ENCODE measurements around the gene ZNF804B.
"Not testable (repeated sequence)": the region's sequence is repeated elsewhere in the genome, so short reads cannot be mapped to it uniquely, and the experiment has no call there.

The ZNF804B gene

DNA sequence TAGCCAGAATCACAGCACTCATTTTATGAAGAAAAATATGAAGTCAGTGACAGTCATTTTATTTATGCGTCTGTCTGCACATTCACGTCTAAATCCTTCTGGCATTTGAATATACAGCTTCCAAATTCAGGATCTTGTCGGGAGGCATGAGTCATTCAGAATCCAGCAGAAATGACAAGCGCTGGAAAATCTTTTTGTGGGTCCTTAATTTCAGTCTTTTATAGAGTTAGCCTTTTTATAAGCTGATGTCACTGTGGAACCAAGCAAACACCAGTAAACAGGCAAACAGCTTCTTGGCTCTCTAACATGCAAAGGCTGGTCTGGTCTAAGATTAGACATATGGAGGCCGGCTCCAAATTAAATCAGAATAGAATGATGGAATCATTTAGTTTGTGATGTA lies 424.2 kb downstream of the ZNF804B start:
- DNase-seq: peak in 4 of 42 donors; percentile 10 to 39 (median 21)
- intact Hi-C loops (cut with DNase I): no loop called here

DNA sequence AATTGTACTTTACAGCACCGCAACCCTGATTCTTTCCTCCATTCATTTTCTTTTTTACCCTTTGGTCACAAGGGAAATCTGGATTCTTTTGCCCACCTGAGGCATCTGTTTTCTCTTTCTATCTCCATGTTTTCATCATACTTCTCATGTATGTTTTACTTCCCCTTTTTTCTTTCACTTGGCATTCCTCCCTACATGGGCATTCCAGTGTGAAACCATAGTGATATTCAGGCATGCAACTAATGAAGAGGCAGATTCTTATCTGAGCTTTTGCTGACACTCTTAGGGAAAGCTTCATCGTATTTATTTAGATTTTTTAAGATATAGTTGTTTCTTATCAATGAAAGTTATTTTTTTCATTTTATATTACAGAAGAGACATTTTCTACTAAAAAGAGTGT lies 441.3 kb downstream of the ZNF804B start:
- intact Hi-C loops (cut with DNase I): no loop called here
- DNase-seq: no peak

DNA sequence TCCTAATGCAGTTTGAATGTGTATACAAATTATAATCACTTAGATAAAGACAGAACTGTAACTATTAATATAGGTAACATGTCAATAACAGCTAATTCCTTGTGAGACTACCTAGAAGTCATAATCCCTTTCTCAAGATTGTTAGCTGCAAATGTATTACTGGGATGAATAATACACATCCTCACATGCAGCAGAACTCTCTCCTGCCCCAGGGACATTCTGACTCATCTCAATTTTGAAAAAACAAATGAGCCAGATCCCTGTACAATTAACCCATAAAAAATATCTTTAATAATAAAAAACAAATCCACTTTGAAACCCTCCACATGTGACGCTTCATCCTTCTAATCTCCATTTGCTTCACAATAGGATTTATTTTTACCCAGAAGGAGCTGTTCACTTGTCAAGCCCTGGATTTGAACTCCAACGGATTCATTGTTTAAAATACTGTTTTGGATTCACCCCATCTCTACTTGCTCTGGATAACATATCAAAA lies 464.4 kb downstream of the ZNF804B start:
- intact Hi-C loops (cut with DNase I): no loop called here
- no peak for DNase-seq

DNA sequence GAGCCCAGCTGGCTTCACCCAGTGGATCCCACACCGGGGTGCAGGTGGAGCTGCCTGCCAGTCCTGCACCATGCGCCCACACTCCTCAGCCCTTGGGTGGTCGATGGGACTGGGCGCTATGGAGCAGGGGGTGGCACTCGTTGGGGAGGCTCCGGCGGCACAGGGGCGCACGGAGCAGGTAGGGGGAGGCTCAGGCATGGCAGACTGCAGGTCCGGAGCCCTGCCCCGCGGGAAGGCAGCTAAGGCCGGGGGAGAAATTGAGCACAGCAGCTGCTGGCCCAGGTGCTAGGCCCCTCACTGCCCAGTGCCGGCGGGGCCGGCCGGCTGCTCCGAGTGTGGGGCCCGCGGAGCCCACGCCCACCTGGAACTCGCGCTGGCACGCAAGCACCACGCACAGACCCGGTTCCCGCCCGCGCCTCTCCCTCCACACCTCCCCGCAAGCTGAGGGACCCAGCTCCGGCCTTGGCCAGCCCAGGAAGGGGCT lies 469.2 kb downstream of the ZNF804B start:
- intact Hi-C loops (cut with DNase I); DNase-seq: not testable (repeated sequence)

DNA sequence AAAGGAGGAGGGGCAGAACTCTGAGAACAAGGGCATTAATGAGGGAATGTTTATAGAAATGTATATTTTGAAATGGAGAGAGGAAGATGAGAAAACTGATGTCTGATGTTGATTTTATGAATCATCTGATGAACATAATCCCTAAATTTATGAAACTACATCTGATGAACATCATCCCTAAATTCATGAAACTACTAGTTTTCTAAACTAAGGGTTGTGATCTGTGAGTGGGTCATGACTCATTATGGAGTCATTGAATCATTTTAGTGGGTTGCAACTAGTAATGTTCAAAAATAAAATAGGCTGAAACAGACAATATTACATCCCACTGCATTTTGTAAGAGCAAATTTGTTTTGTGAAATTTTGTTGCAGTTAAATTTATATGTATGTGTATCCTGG lies 478.7 kb downstream of the ZNF804B start:
- no peak for DNase-seq
- intact Hi-C loops (cut with DNase I): no loop called here

DNA sequence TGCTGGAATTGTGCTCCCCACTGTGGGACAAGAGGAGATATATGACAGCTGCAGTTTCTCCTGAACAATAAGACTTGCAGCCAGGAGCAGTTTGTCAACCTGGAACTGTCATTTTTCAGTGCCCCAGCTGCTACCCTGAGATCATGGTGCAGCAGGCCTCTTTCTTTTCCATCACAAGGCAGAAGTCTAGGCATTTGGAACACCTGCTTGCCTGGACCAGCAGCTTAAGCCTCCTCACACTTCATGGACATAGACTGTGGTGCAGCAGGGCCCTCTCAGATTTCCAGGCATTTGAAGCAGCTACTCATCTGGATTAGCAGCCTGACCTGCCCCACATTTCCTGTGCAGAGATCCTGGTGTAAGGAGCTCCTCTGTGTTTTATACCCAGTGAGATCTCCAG lies 486.7 kb downstream of the ZNF804B start:
- no peak for DNase-seq
- intact Hi-C loops (cut with DNase I): no loop called here

DNA sequence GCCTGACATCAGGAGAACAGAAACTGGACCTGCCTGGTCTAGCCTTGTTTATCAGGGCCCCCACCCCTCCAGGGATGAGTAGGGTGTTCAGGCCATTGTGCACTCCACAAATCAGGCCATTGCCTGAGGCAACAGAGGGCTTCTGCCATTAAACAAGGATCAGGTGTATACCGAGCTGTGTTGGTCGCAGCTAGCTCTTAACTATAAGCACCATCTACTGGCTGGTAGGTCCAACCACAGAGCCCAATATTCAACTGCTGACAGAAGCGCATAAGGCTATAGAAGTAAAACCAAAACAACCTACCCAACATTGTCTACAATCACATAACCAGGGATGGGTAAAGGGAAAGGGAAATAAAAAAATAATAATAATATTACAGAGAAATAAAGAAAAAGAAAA lies 487.7 kb downstream of the ZNF804B start:
- DNase-seq: no peak
- intact Hi-C loops (cut with DNase I): no loop called here

DNA sequence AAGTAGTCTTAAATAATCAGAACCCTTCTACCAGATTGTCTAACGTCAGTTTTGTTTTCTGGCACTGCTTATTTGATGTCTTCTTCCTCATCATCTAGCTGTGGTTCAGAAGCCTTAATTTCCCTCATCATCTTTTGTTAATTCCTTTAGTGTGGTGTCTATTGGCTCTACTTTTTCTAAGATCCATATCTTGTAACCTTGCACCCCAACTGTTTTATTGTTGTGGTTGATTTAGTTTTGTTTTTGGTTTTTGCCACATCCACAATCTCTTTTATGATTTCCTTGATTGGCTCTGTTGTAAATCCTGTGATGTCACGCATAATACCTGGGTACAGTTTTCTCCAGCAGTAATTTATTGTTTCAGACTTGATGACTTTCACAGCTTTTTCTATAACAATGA lies 499.6 kb downstream of the ZNF804B start:
- no peak for DNase-seq
- intact Hi-C loops (cut with DNase I): no loop called here

DNA sequence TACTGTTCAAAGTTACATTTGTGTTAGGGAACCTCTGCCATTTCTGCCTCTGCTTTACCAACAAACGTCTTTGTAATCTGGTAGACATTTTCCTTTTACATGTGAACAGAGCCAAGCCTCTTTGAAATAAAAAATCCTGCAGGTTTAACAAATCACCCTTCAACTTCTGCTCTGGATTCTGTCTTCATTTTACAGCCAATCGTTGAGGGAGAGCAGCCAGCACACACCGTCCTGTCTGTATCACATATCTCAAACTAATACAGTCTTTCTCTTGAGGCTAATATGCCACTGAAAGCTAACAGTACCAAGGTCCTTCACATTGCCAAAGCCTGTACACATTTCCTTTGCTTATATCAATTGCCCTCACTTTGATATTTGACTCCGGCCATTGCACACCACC lies 504.6 kb downstream of the ZNF804B start:
- no peak for DNase-seq
- intact Hi-C loops (cut with DNase I): no loop called here

DNA sequence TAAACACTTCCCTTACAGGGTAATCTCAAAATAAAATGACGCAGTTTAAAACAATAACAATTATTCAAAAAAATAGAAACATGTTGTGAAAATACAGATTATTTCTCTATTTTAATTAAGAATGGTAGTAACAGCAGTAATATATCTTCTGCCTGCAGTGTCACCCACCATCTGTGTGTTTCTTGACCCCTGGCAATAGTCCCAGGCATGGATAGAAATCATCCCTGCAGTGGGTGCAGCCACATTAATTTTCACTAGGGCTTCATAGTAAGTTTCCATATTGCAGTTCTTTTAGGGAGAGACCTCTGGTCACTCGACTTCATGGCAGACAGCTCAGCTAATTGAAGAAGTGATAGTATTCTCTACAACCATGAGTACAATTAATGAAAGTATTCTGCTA lies 506.1 kb downstream of the ZNF804B start:
- intact Hi-C loops (cut with DNase I): no loop called here
- no peak for DNase-seq

DNA sequence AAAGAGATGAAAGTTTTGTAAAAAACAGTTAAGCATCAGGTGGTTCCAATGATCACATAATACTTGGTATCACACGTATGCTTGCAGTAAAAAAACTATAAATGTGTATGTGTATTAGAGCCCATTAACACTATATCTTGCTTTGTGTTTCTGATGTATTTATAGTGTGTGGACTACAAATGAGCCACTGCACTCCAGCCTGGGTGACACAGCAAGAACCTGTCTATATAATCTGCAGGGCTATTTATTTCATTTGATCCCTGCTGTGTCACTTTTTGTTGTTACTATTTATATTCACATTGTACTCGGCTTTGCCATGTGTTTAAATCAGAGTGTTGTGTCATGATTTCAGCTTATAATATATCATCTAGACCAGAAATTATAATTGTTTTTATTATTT lies 523.8 kb downstream of the ZNF804B start:
- DNase-seq: no peak
- intact Hi-C loops (cut with DNase I): no loop called here

DNA sequence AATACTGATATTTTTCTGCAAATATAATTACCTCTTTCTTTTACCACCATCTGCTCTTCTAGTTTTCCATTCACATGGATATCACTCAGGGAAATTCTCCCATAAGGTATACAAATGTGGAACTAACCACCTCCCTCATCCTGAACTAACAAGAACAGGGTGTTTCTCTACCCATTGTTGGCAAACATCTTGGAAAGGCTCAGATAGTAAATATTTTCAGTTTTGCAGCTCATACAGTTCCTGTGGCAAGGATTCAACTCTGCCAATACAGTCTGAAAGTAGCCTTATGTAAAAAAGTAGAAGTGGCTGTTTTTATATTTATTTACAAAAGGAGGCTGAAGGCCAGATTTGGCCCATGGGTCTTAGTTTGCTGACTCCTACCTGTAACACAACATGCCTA lies 549.0 kb downstream of the ZNF804B start:
- DNase-seq: no peak
- intact Hi-C loops (cut with DNase I): no loop called here

DNA sequence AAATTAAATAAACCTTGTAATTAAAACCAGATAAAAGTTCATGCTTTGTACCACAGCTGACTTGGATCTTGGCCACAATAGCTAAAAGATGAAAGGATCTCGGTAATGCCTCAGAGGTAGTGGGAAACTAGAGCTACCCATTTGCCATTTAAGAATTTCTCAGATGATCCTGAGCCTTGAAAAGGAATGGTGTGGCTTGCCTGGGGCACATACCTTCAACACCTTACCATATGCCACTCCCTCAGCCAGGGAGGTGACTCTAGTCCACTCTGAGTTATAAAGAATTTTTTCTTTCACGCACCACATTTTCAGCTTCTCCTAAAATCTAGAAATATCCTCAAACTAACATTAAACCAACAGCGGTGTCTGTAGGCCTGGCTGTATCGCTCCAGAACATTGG lies 552.4 kb downstream of the ZNF804B start:
- intact Hi-C loops (cut with DNase I): no loop called here
- no peak for DNase-seq

DNA sequence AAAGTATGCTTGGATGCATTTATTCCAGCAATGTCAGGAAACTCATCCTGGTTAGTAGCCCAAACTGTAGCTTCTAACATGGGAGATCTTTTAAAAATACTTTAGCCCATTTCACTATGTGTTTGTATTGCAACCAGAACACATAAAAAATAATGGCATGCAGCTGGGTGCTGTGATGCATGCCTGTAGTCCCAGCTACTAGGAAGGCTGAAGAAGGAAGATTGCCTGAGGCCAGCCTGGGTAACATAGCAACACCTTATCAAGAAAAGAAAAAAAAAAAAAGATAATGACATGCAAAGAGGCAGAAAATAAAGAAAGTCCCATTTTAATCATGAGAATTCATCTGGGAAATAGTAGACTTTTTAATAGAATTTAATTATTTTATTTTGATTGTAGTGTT lies 553.1 kb downstream of the ZNF804B start:
- intact Hi-C loops (cut with DNase I): no loop called here
- no peak for DNase-seq

DNA sequence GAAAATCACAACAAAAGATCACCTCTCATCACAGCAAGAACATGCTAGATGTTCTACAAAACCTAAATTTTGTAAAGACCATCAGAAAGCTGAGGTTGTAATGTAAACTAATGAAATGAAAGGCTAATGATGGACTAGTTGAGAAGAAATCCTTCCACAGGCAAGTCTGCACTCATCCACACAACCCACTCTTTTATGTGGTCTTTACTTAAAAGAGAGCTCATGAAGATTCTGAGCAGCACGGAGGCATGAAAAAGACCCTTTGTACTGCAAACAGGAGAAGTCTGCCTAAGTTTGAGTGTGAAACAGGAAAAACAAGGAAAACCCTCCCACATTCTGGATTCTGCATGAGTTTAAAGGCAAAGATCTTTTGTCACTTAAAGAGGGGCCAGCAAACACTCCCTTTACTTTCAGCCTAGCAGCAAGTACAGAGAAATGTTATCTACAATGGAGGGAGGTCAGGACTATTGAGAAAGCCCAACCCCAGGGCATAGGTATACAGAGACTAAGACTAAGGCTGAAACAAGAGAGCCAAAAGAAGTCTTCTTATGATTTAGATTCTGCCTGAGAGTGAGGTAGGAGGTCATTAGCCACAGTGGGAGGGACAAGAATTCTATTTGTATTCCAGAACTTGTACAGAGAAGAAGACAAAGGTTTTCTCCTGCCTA lies 557.2 kb downstream of the ZNF804B start:
- no peak for DNase-seq
- intact Hi-C loops (cut with DNase I): no loop called here

DNA sequence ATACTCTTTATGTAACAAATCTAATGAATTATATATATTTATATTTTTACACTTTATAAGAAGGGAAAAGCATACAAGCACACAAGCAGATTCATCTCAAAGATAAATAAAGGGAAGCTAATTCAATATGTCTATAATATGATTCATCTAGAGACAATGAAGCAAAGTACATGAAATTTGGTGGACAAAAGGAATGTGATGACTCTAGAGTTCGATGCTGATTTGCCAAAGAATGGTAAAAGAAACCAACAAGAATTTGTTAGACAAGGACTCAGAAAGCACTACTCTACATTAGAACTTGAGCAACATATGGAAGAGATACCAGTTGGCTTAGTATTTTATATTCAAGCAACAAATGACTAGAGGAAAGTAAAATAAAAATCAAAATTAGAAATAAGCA lies 572.5 kb downstream of the ZNF804B start:
- DNase-seq: no peak
- intact Hi-C loops (cut with DNase I): no loop called here

DNA sequence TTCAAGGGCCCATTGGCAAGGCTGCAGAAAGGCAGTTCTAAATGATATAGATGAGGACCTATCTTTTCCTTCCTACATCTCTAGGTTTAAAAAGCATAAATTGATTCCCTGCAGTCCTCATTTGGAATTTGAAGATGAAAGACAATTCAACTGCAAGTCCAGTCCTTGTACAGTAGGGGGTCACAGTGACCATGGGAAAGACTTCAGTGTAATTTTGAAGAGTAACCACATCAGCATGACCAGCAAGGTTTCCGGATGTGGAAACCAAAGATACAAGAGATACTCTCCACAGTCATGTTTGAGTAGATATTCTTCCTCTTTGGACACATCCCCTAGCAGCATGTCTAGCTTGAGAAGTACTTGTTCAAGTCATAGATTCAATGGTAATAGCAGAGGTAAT lies 575.3 kb downstream of the ZNF804B start:
- intact Hi-C loops (cut with DNase I): no loop called here
- DNase-seq: no peak

DNA sequence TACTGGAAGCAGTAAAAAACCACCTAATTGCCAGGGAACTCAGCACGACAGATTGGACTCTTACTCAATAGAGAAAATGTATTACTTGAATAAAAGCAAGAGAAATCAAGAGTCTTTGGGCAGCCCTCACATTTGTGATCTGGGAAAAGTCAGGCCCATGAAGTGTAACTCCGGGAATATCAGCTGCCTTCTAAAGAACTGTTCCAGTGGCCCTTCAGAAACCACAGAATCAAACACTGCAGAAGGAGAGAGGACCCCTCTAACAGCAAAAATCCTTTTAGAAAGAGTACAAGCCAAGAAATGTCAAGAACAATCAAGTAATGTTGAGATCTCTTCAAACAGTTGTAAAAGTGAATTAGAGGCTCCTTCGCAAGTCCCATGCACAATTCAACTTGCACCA lies 576.0 kb downstream of the ZNF804B start:
- no peak for DNase-seq

DNA sequence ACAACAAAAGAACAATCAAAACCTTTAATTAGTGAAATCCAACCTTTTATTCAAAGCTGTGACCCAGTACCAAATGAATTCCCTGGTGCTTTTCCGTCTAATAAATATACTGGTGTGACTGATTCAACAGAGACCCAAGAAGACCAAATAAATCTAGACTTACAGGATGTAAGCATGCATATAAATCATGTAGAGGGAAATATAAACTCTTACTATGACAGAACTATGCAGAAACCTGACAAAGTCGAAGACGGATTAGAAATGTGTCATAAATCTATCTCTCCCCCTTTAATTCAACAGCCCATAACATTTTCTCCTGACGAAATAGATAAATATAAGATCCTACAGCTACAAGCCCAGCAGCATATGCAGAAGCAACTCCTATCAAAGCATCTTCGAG lies 576.6 kb downstream of the ZNF804B start:
- intact Hi-C loops (cut with DNase I): no loop called here
- no peak for DNase-seq

More for the DNA sequence above, 576.0 kb downstream of the ZNF804B start:
- intact Hi-C loops (cut with DNase I): no loop called here

DNA sequence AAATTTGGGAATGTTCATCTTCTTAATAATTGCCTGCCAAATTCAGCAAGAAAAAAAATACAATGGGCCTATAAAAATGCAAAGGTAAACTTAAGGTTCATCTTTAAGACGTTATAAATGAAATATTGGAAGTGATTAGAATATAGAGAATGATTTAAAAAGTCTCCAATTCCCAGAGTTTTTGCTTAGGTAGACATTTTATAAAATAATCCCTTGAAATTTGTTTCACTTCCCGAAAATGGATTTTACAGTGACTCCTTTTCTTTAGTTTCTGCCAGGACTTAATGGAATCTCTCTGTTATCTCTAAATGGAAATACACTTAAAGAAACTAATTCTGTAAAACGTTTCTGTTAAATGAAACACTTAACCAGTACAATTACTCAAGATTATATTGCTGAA lies 580.2 kb downstream of the ZNF804B start:
- DNase-seq: no peak
- intact Hi-C loops (cut with DNase I): no loop called here

DNA sequence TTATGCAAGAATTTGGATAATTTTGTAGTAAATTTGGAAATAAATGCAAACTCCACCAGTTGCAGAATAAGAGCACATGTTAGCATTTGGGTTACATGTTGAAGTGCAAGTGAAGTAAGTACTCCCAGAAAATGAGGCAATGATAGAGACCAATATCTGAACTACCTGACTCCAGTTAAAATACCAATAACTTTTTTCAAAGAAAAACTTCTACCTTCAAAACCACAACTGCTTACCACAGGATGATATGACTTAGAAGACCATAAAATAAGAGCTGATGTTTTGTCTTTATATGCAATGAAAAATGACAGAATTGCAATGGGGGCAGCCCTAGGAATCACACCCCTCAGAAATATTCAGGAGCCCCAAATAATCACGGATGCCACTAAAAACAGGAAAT lies 597.6 kb downstream of the ZNF804B start:
- DNase-seq: no peak
- intact Hi-C loops (cut with DNase I): no loop called here

DNA sequence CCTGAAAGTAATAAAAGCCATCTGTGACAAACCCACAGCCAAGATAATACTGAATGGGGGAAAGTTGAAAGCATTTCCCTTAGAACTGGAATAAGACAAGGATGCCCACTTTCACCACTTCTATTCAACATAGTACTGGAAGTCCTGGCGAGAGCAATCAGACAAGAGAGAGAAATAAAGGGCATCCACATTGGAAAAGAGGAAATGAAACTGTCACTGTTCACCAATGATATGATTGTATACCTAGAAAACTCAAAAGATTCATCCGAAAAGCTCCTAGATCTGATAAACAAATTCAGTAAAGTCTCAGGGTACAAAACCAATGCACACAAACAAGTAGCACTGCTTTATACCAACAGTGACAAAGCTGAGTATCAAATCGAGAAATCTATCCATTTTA lies 617.7 kb downstream of the ZNF804B start:
- intact Hi-C loops (cut with DNase I): no loop called here
- DNase-seq: no peak

Measured in head of caudate nucleus (tissue), 42 donors.